MM.1S (cell line): ENCODE data around the gene TRIM8.

Source experiments
- DNase-seq: peaks from one replicate; pipeline ENCODE4 v3.0.0-alpha.2; 2015
- H2AFZ ChIP-seq: fragments of 300-600 bp; sonication (generic); 2 replicates; pipeline ENCODE4 v1.6.0; 2016; ENCODE audit warnings: antibody characterized with exemption, low read length
- H3F3A ChIP-seq: fragments of 300-600 bp; sonication (generic); 2 replicates; pipeline ENCODE4 v1.6.1; 2016; ENCODE audit warnings: mild to moderate bottlenecking, antibody characterized with exemption, low read length, moderate library complexity, mixed read lengths; ENCODE audit not compliant: insufficient read depth
- H3K27ac ChIP-seq: fragments of 300-600 bp; sonication (generic); 2 replicates; pipeline ENCODE4 v1.5.1; 2016; ENCODE audit warnings: mild to moderate bottlenecking, low read length
- H3K27me3 ChIP-seq: fragments of 300-600 bp; sonication (generic); replicated peaks from 2 replicates; pipeline ENCODE4 v1.6.0; 2016; ENCODE audit warnings: low read length; ENCODE audit not compliant: insufficient read depth
- H3K36me3 ChIP-seq: fragments of 300-600 bp; sonication (generic); replicated peaks from 2 replicates; pipeline ENCODE4 v1.6.1; 2016; ENCODE audit warnings: mild to moderate bottlenecking, low read length, mixed read lengths; ENCODE audit not compliant: insufficient read depth
- H3K4me1 ChIP-seq: fragments of 300-600 bp; sonication (generic); 2 replicates; pipeline ENCODE4 v1.6.1; 2016; ENCODE audit warnings: low read length, mixed read lengths
- H3K4me2 ChIP-seq: fragments of 300-600 bp; sonication (generic); 2 replicates; pipeline ENCODE4 v1.6.0; 2016; ENCODE audit warnings: low read depth, low read length
- H3K4me3 ChIP-seq: fragments of 300-600 bp; sonication (generic); 2 replicates; pipeline ENCODE4 v1.5.1; 2016; ENCODE audit warnings: low read length, mixed read lengths
- H3K79me2 ChIP-seq: fragments of 300-600 bp; sonication (generic); 2 replicates; pipeline ENCODE4 v1.6.1; 2016; ENCODE audit warnings: mixed run types, low read length, mixed read lengths
- H3K9ac ChIP-seq: fragments of 300-600 bp; sonication (generic); 2 replicates; pipeline ENCODE4 v1.6.1; 2016; ENCODE audit warnings: low read length, mixed read lengths
- H3K9me2 ChIP-seq: fragments of 300-600 bp; sonication (generic); replicated peaks from 2 replicates; pipeline ENCODE4 v1.6.1; 2016; ENCODE audit warnings: mild to moderate bottlenecking, low read length, mixed read lengths; ENCODE audit not compliant: insufficient read depth
- H3K9me3 ChIP-seq: fragments of 300-600 bp; sonication (generic); replicated peaks from 2 replicates; pipeline ENCODE4 v1.6.1; 2016; ENCODE audit warnings: mild to moderate bottlenecking, low read length, mixed read lengths; ENCODE audit not compliant: insufficient read depth
- H4K20me1 ChIP-seq: fragments of 300-600 bp; sonication (generic); 2 replicates; pipeline ENCODE4 v1.6.1; 2016; ENCODE audit warnings: mild to moderate bottlenecking, low read length, moderate library complexity, mixed read lengths; ENCODE audit not compliant: insufficient read depth
- EZH2 ChIP-seq: fragments of 300-600 bp; sonication (generic); optimal IDR thresholded peaks from 2 replicates; pipeline ENCODE3; 2017; ENCODE audit warnings: low read depth, mild to moderate bottlenecking, antibody characterized with exemption, low read length, mixed read lengths
- EZH2phosphoT487 ChIP-seq: fragments of 300-600 bp; sonication (generic); IDR thresholded peaks from 2 replicates; pipeline ENCODE4 v1.6.1; 2018; ENCODE audit warnings: antibody characterized with exemption, low read length
- TF ChIP-seq, protein P1 (sequence below): fragments of 300-600 bp; sonication (generic); IDR thresholded peaks from 2 replicates; pipeline ENCODE4 v1.5.1; 2016; ENCODE audit warnings: antibody characterized with exemption, low read length, mixed read lengths

Gene TRIM8

DNA sequence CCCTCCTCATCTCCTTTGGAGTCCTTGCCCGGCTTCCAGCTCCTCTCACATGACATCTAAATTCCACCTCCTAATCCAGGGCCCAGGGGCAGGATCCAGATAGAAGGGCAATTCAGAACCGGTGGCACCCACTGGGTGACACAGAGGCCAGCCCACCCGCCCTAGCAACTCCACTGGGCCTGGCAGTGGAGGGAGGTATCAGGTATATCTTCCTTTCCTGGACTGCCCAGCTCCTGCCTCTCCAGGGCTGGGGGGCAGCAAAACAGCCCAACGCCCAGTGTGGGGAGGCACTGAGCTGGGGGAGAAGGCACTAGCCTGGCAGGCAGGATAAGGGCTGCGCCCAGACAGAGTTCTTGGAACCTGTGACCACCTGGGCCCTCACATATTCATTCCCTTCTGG, 10.4 kb upstream of the TRIM8 start:
- Histone ChIP-seq H3K9me2 (no peaks in the 10 kb centered on the region), H3K4me1 (no peaks in the 10 kb centered on the region), H3K9ac (no peak overlapping the region), H3K79me2 (no peaks in the 10 kb centered on the region), H3K27ac (no peak overlapping the region), H3K4me2 (no peak overlapping the region), H3K9me3 (no peaks in the 10 kb centered on the region), H3K27me3 (no peaks in the 10 kb centered on the region), H2AFZ (no peak overlapping the region), H3F3A (no peaks in the 10 kb centered on the region), H3K4me3 (no peak overlapping the region), H4K20me1 (no peaks in the 10 kb centered on the region), H3K36me3 (no peaks in the 10 kb centered on the region)
- no peak for DNase-seq
- TF ChIP-seq EZH2 = no peak
- no peak for TF ChIP-seq EZH2phosphoT487
- TF ChIP-seq, protein P1, sequence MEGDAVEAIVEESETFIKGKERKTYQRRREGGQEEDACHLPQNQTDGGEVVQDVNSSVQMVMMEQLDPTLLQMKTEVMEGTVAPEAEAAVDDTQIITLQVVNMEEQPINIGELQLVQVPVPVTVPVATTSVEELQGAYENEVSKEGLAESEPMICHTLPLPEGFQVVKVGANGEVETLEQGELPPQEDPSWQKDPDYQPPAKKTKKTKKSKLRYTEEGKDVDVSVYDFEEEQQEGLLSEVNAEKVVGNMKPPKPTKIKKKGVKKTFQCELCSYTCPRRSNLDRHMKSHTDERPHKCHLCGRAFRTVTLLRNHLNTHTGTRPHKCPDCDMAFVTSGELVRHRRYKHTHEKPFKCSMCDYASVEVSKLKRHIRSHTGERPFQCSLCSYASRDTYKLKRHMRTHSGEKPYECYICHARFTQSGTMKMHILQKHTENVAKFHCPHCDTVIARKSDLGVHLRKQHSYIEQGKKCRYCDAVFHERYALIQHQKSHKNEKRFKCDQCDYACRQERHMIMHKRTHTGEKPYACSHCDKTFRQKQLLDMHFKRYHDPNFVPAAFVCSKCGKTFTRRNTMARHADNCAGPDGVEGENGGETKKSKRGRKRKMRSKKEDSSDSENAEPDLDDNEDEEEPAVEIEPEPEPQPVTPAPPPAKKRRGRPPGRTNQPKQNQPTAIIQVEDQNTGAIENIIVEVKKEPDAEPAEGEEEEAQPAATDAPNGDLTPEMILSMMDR = no peak

DNA sequence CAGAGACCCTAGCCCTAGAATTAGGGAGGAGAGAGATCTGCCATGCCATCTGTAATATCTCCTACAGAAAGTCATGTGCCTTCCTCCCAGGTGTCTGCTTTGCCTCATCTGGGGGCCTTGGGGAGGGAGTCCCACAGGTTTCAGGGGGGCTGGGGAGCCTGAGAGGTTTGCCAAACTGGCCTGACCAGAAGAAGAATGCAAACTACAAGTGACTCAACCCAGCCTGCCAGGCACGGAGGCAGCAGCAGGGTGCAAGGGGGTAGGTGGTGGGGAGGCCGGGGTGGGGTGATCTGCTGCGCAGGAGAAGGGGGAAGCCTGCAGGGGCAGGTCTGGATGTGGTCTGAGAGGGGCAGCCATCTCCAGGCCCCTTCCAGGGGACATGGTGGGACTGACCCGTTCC, 9.6 kb upstream of the TRIM8 start:
- no peaks in the 10 kb centered on the region for H3K79me2 ChIP-seq
- H3K9me3 ChIP-seq = no peaks in the 10 kb centered on the region
- H3K4me1 ChIP-seq = no peaks in the 10 kb centered on the region
- no peak overlapping the region for H3K4me3 ChIP-seq
- DNase-seq = no peak
- no peaks in the 10 kb centered on the region for H3K27me3 ChIP-seq
- H3F3A ChIP-seq = no peaks in the 10 kb centered on the region
- no peak overlapping the region for H2AFZ ChIP-seq
- TF ChIP-seq EZH2phosphoT487 = no peak
- TF ChIP-seq, protein P1 = no peak
- no peak for TF ChIP-seq EZH2
- H3K9me2 ChIP-seq = no peaks in the 10 kb centered on the region
- no peak overlapping the region for H3K9ac ChIP-seq
- H3K27ac ChIP-seq = no peak overlapping the region
- H4K20me1 ChIP-seq = no peaks in the 10 kb centered on the region
- H3K4me2 ChIP-seq = no peak overlapping the region
- H3K36me3 ChIP-seq = no peaks in the 10 kb centered on the region

DNA sequence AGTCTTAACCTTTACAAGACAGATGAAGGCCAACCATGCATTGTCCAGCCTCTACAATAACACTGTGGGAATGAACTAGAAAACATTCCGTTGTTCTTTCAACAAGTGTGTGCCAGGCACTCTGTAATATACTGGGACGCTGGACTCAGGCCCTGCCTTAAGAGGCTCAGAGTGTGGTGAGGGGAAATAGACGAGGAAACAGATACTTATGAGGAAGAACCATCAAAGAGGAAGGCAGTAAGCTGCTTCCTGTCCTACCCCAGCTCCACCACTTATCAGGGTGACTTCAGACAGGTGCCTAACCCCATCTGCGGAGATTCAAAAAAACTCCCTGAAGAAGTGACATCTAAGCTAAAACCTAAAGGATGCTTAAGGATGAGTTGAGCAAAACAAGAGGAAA, 8.9 kb upstream of the TRIM8 start:
- H3F3A ChIP-seq = no peaks in the 10 kb centered on the region
- H2AFZ ChIP-seq = no peak overlapping the region
- TF ChIP-seq, protein P1 = no peak
- TF ChIP-seq EZH2phosphoT487 (no peak), EZH2 (no peak)
- no peak overlapping the region for H3K27ac ChIP-seq
- H3K4me3 ChIP-seq = no peak overlapping the region
- no peak for DNase-seq
- H3K79me2 ChIP-seq = no peaks in the 10 kb centered on the region
- no peak overlapping the region for H3K4me2 ChIP-seq
- no peaks in the 10 kb centered on the region for H3K4me1 ChIP-seq
- no peaks in the 10 kb centered on the region for H3K27me3 ChIP-seq
- H3K36me3 ChIP-seq = no peaks in the 10 kb centered on the region
- H3K9ac ChIP-seq = no peak overlapping the region
- H3K9me3 ChIP-seq = no peaks in the 10 kb centered on the region
- no peaks in the 10 kb centered on the region for H4K20me1 ChIP-seq
- H3K9me2 ChIP-seq = no peaks in the 10 kb centered on the region
